Retina (tissue), 1 donor: ENCODE data around the gene LKAAEAR1.

Experiments
- DNase-seq: peaks from one replicate; pipeline ENCODE4 v3.0.0-alpha.2; 2016

Gene LKAAEAR1

GRCh38 chr20:64049878-64050260 lies 34.3 kb downstream of the LKAAEAR1 start:
- DNase-seq = no peak

GRCh38 chr20:64049060-64049877 lies 34.9 kb downstream of the LKAAEAR1 start, which contains the start of gene SOX18:
TSS of gene SOX18 (minus strand) at chr20:64049639. CDS start at chr20:64049516, 123 bp downstream.
- DNase-seq = no peak

GRCh38 chr20:64048402-64049044 lies 35.7 kb downstream of the LKAAEAR1 start:
- no peak for DNase-seq

GRCh38 chr20:64047968-64048401 lies 36.2 kb downstream of the LKAAEAR1 start:
- peak; percentile 48 for DNase-seq

GRCh38 chr20:64047046-64047389 lies 37.2 kb downstream of the LKAAEAR1 start:
- DNase-seq = no peak

GRCh38 chr20:64045346-64046011 lies 38.7 kb downstream of the LKAAEAR1 start:
- no peak for DNase-seq

- DNase-seq = no peak
These were observed 39.5 kb downstream of the LKAAEAR1 start for GRCh38 chr20:64044484-64045247.

GRCh38 chr20:64043768-64044167 lies 40.4 kb downstream of the LKAAEAR1 start:
- DNase-seq = no peak

GRCh38 chr20:64042054-64042781 lies 42.0 kb downstream of the LKAAEAR1 start:
- no peak for DNase-seq

- DNase-seq = no peak
These were observed 42.5 kb downstream of the LKAAEAR1 start for GRCh38 chr20:64041781-64042053.

GRCh38 chr20:64041040-64041780 lies 43.0 kb downstream of the LKAAEAR1 start:
- DNase-seq = no peak

GRCh38 chr20:64040231-64041039 lies 43.8 kb downstream of the LKAAEAR1 start:
- no peak for DNase-seq

- DNase-seq = no peak
These were observed 44.7 kb downstream of the LKAAEAR1 start for GRCh38 chr20:64039293-64040160.

- peak; percentile 78 for DNase-seq
These were observed 45.5 kb downstream of the LKAAEAR1 start for GRCh38 chr20:64038565-64039292.

- DNase-seq = no peak
These were observed 46.0 kb downstream of the LKAAEAR1 start for GRCh38 chr20:64038224-64038564.

GRCh38 chr20:64037498-64038213 lies 46.5 kb downstream of the LKAAEAR1 start:
- no peak for DNase-seq

- DNase-seq = no peak
These were observed 47.0 kb downstream of the LKAAEAR1 start for GRCh38 chr20:64037199-64037497.

- no peak for DNase-seq
These were observed 47.6 kb downstream of the LKAAEAR1 start for GRCh38 chr20:64036346-64037198.
